Transverse colon (tissue), 4 donors: ENCODE results near the gene MED27. TPM values are rescaled to one million over a fixed set of nuclear protein-coding genes. Genes with fewer than 3 reads are reported as not detected.

ENCODE experiments used
- DNase-seq: peaks from one replicate; pipeline ENCODE4 v3.0.0-alpha.2; 2019
- H3K27ac ChIP-seq, 4 donors: fragments of 200-600 bp; sonication (generic); 2 replicates each; pipeline ENCODE4 v1.5.1; 2016 to 2018; ENCODE audit warnings: inconsistent platforms in 4 of 4
- H3K27me3 ChIP-seq: fragments of 200-600 bp; sonication (generic); 2 replicates; pipeline ENCODE4 v1.5.1; 2017; ENCODE audit warnings: inconsistent platforms
- H3K36me3 ChIP-seq, 4 donors: fragments of 200-600 bp; sonication (generic); 2 replicates each; pipeline ENCODE4 v1.5.1; 2017 to 2019; ENCODE audit warnings: inconsistent platforms in 4 of 4
- H3K4me1 ChIP-seq, 4 donors: fragments of 200-600 bp; sonication (generic); 2 replicates each; pipeline ENCODE4 v1.5.1; 2017 to 2020; ENCODE audit warnings: inconsistent platforms in 4 of 4
- H3K4me3 ChIP-seq, 4 donors: fragments of 200-600 bp; sonication (generic); 1 replicate in 1 of 4; 2 replicates in 3 of 4; pipeline versions ENCODE4 v1.5.1 to v1.6.1; 2017 to 2019; ENCODE audit warnings: inconsistent platforms in 4 of 4
- H3K9me3 ChIP-seq, 2 donors: fragments of 200-600 bp; sonication (generic); 2 replicates each; pipeline ENCODE4 v1.5.1; 2017 to 2019; ENCODE audit warnings: inconsistent platforms in 2 of 2
- EP300 ChIP-seq: sonication (generic); formaldehyde crosslinking; IDR thresholded peaks from one replicate; pipeline ENCODE4 v1.6.1; 2017; ENCODE audit warnings: antibody characterized with exemption, low read depth
- POLR2A ChIP-seq: fragments of 450-650 bp; IDR thresholded peaks from one replicate; pipeline ENCODE4 v1.6.1; 2016; ENCODE audit warnings: antibody characterized with exemption, mild to moderate bottlenecking, moderate library complexity
- POLR2AphosphoS5 ChIP-seq, 3 donors: sonication (generic); formaldehyde crosslinking; IDR thresholded peaks; one replicate each; pipeline ENCODE4 v1.6.1; 2016; ENCODE audit warnings: antibody characterized with exemption in 3 of 3
- WGBS, 2 donors: methylation state at CpG; one replicate each; pipeline ENCODE4 v1.1.5; 2018; ENCODE audit warnings: low coverage in 1 of 2; 5-methylcytosine and 5-hydroxymethylcytosine counted together
- in situ Hi-C, 4 donors: fragments of 200-750 bp; cut with MboI; loops; one replicate each; pipeline versions ENCODE4 v1.15.0 to v1.15.1; 2017; ENCODE audit warnings: low sequenced_read_pairs in 3 of 4, low pct_ligation_motif_present in 1 of 4, low pct_unique_long_range_greater_than_20kb in 1 of 4
- intact Hi-C: fragments of 100-400 bp; cut with DNase I; formaldehyde crosslinking; loops from one replicate; pipeline ENCODE4 v1.15.1; 2023; ENCODE audit warnings: low total_unique reads
- total RNA-seq, 4 donors: library from RNA; depleted of rRNA; stranded (reverse); fragments of >200 nt; gene quantifications; one replicate each; pipeline ENCODE4 v1.1.0, GENCODE V29; 2016
- TF ChIP-seq, protein P1 (sequence below), 5 experiments: fragments of 200-600 bp in 3 of 5; fragments of 450-650 bp in 2 of 5; sonication (generic) in 3 of 5; IDR thresholded peaks; 1 replicate in 2 of 5; 2 replicates in 3 of 5; pipeline ENCODE4 v1.5.1; 2016 to 2017; ENCODE audit warnings: antibody characterized with exemption in 5 of 5, inconsistent platforms in 3 of 5, mild to moderate bottlenecking in 2 of 5, moderate library complexity in 1 of 5

MED27 gene
- total RNA-seq, 4 donors from 2014 or later: 2.6 to 12.6 (median 7.1) TPM

DNA sequence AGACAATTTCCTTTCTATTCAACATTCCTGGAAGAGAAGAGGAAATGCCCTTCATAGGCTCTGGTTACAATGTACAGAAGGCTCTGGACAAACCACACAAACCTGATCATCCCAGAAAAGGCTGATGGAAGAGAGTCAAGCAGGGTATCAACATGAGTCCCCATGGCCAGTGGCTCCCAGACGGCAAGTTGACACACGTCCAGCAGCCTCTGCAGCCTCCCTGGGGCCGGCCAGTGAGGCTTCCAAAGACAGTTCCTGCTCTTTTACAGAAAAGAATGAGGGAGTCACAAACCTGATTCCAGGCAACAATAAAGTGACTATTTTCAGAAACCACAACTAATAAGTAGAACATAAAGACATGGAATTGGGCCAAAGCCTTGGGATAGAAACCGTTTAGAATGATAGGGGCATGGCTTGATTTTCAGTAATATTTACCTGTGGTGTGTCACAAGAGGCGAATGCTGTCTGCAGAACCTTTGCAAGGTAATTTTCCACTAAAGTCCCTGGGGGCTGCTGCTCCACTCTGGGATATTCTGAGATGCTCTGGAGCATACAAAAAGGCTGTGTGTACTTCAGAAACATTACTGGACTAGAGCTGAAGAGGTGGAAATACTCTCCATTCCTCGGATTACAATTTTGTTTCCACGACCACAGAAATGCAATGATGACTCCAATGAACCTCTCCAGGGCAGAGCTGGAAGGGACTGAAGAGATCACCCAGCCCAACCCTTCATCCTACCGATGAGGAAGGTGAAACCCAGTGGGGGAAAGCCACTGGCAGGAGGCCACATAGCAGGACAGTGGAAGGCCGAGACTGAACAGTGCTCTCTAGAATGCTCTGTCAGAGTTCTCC, 10.4 kb downstream of the MED27 start:
- in situ Hi-C loops: no loop called here
- no peaks in the 10 kb centered on the region for H3K27me3 ChIP-seq
- intact Hi-C loops: no loop called here
- no peak overlapping the region for H3K27ac ChIP-seq
- DNase-seq: no peak
- H3K9me3 ChIP-seq: no peaks in the 10 kb centered on the region
- TF ChIP-seq, protein P1, sequence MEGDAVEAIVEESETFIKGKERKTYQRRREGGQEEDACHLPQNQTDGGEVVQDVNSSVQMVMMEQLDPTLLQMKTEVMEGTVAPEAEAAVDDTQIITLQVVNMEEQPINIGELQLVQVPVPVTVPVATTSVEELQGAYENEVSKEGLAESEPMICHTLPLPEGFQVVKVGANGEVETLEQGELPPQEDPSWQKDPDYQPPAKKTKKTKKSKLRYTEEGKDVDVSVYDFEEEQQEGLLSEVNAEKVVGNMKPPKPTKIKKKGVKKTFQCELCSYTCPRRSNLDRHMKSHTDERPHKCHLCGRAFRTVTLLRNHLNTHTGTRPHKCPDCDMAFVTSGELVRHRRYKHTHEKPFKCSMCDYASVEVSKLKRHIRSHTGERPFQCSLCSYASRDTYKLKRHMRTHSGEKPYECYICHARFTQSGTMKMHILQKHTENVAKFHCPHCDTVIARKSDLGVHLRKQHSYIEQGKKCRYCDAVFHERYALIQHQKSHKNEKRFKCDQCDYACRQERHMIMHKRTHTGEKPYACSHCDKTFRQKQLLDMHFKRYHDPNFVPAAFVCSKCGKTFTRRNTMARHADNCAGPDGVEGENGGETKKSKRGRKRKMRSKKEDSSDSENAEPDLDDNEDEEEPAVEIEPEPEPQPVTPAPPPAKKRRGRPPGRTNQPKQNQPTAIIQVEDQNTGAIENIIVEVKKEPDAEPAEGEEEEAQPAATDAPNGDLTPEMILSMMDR (IDR thresholded peaks at IDR 0.05): no peak
- TF ChIP-seq POLR2AphosphoS5 (IDR thresholded peaks at IDR 0.05): no peak
- no peak for TF ChIP-seq POLR2A
- H3K36me3 ChIP-seq: peaks cover 0 to 3% (median 0%) of the 10 kb centered on the region in 4 donors
- no peaks in the 10 kb centered on the region for H3K4me1 ChIP-seq
- no peak overlapping the region for H3K4me3 ChIP-seq
- WGBS, 2 donors: 80 to 83% methylated on average over 6 to 9 of the region's 9 CpGs

DNA sequence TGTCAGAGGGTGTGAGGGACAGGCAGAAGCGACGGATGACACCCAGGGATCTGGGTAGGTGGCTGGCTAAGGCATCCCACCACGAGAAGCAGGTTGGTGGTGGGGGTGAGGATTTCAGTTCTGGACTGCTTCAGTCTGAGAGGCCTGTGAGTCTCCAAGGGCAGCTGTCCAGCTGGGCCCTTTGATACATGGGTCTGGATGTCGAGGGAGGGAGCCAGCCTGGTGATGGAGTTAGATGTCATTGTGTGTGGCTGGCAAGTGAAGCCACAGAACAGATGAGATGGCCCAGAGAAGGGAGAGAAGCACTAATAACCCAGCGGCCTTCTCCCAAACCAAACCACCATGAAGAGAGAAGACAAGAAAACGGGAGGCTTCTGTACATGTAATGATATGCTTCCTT, 11.1 kb downstream of the MED27 start:
- Histone ChIP-seq H3K36me3 (peaks cover 0 to 3% (median 0%) of the 10 kb centered on the region in 4 donors), H3K9me3 (no peaks in the 10 kb centered on the region), H3K4me3 (no peak overlapping the region), H3K27me3 (no peaks in the 10 kb centered on the region), H3K27ac (no peak overlapping the region), H3K4me1 (no peaks in the 10 kb centered on the region)
- TF ChIP-seq EP300: no peak
- TF ChIP-seq, protein P1 (IDR thresholded peaks at IDR 0.05): no peak
- no peak for TF ChIP-seq POLR2A
- TF ChIP-seq POLR2AphosphoS5 (IDR thresholded peaks at IDR 0.05): no peak
- in situ Hi-C loops: no loop called here
- WGBS, 2 donors: 87 to 95% methylated on average over 6 of the region's 6 CpGs
- DNase-seq: no peak
- intact Hi-C loops: no loop called here

DNA sequence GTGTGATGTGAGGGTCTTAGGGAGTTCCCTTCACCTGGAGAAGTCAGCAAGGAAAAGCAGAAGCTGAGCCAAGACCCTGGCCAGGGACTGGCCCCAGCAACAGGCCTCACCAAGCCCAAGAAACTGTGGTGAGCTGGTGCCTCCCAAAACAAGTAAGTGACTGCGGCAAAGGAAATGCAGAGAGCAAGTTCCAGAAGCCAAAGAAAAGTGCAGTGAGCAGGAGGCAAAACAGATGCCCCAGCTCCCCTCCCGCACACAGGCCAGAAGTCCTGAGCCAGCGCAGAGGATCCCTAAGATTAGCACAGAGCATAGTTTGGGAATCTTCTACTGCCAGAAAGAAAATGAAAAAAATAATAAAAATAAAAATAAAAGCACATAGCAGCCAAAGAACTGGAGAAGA, 13.2 kb downstream of the MED27 start:
- TF ChIP-seq POLR2A (no peak), EP300 (no peak), POLR2AphosphoS5 (IDR thresholded peaks at IDR 0.05) (no peak)
- TF ChIP-seq, protein P1 (IDR thresholded peaks at IDR 0.05): no peak
- 94 to 100% methylated on average over 2 to 3 of the region's 3 CpGs for WGBS, 2 donors
- H3K27ac ChIP-seq: no peak overlapping the region
- H3K36me3 ChIP-seq: peaks cover 0 to 3% (median 0%) of the 10 kb centered on the region in 4 donors
- intact Hi-C loops: no loop called here
- DNase-seq: no peak
- no peaks in the 10 kb centered on the region for H3K9me3 ChIP-seq
- H3K27me3 ChIP-seq: no peaks in the 10 kb centered on the region
- no peak overlapping the region for H3K4me3 ChIP-seq
- H3K4me1 ChIP-seq: no peaks in the 10 kb centered on the region
- in situ Hi-C loops: no loop called here

DNA sequence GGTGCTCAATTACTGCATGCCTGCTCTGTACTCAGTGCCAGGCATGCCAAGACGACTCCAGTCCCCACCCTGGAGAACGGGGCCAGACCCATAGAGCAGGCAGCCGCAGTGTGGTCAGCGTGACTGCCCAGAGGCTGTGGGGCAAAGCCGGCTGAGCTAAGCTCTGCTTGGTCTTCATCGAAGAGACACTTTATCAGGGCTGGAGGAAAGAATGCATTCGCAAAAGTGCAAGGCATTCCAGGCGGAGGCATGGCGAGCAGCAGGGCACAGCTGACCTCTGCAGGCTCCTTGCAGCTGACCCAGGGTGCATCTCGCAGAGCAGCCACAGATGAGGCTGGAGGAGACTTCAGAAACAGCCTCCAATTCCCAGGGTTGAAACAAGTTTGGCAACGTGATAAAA, 13.6 kb downstream of the MED27 start:
- in situ Hi-C loops: no loop called here
- no peak overlapping the region for H3K4me3 ChIP-seq
- WGBS, 2 donors: 91% methylated on average over 11 of the region's 11 CpGs; no CpG with 5 or more reads in 1 of the 2 donors
- no peaks in the 10 kb centered on the region for H3K4me1 ChIP-seq
- intact Hi-C loops: no loop called here
- TF ChIP-seq, protein P1 (IDR thresholded peaks at IDR 0.05): no peak
- no peak for TF ChIP-seq POLR2AphosphoS5 (IDR thresholded peaks at IDR 0.05)
- no peak for TF ChIP-seq EP300
- no peak for TF ChIP-seq POLR2A
- H3K9me3 ChIP-seq: no peaks in the 10 kb centered on the region
- no peak for DNase-seq
- no peaks in the 10 kb centered on the region for H3K27me3 ChIP-seq
- H3K27ac ChIP-seq: no peak overlapping the region
- peaks cover 0 to 3% (median 0%) of the 10 kb centered on the region in 4 donors for H3K36me3 ChIP-seq
